Sigmoid colon (tissue), 4 donors: Measurements from ENCODE around the gene ZNF93.

ENCODE experiments used
- CTCF ChIP-seq, 4 experiments: fragments of 450-650 bp in 3 of 4; fragments of 200-600 bp in 1 of 4; IDR thresholded peaks; one replicate each; pipeline ENCODE4 v1.5.1; 2016 to 2019; ENCODE audit warnings: antibody characterized with exemption in 4 of 4, mild to moderate bottlenecking in 3 of 4, moderate library complexity in 2 of 4
- EP300 ChIP-seq, 4 donors: sonication (generic); formaldehyde crosslinking; IDR thresholded peaks; one replicate each; pipeline ENCODE4 v1.6.1; 2017; ENCODE audit warnings: antibody characterized with exemption in 4 of 4
- POLR2AphosphoS5 ChIP-seq, 4 donors: sonication (generic); formaldehyde crosslinking; IDR thresholded peaks; one replicate each; pipeline ENCODE4 v1.6.1; 2017; ENCODE audit warnings: antibody characterized with exemption in 4 of 4

- no peak for TF ChIP-seq CTCF (IDR thresholded peaks at IDR 0.05)
- TF ChIP-seq EP300 (IDR thresholded peaks at IDR 0.05), result no peak
- peak in 1 of 4 donors; percentile 8 for TF ChIP-seq POLR2AphosphoS5 (IDR thresholded peaks at IDR 0.05)
Measured at GRCh38 chr19:19911150-19911549, 10.4 kb downstream of the ZNF93 start.
